SU-DHL-6 (cell line): ENCODE results near the gene SERPIND1.

Source experiments
- EZH2phosphoT487 ChIP-seq: fragments of 200-600 bp; sonication (generic), shearing (Covaris generic); conservative IDR thresholded peaks from 2 replicates; pipeline ENCODE4 v1.6.1; 2018; ENCODE audit warnings: mild to moderate bottlenecking, antibody characterized with exemption, low read length, moderate library complexity, mixed read lengths
- TF ChIP-seq, protein P1 (sequence below): fragments of 200-600 bp; sonication (generic); IDR thresholded peaks from one replicate; pipeline ENCODE4 v1.5.1; 2017; ENCODE audit warnings: antibody characterized with exemption, mild to moderate bottlenecking, low read length, moderate library complexity; ENCODE audit not compliant: insufficient read depth, poor library complexity, severe bottlenecking

- TF ChIP-seq, protein P1, sequence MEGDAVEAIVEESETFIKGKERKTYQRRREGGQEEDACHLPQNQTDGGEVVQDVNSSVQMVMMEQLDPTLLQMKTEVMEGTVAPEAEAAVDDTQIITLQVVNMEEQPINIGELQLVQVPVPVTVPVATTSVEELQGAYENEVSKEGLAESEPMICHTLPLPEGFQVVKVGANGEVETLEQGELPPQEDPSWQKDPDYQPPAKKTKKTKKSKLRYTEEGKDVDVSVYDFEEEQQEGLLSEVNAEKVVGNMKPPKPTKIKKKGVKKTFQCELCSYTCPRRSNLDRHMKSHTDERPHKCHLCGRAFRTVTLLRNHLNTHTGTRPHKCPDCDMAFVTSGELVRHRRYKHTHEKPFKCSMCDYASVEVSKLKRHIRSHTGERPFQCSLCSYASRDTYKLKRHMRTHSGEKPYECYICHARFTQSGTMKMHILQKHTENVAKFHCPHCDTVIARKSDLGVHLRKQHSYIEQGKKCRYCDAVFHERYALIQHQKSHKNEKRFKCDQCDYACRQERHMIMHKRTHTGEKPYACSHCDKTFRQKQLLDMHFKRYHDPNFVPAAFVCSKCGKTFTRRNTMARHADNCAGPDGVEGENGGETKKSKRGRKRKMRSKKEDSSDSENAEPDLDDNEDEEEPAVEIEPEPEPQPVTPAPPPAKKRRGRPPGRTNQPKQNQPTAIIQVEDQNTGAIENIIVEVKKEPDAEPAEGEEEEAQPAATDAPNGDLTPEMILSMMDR = no peak
- no peak for TF ChIP-seq EZH2phosphoT487
These were observed 21.7 kb upstream of the SERPIND1 start for GRCh38 chr22:20752104-20752741.
